Transverse colon (tissue), 4 donors: Measurements from ENCODE around the gene BRCC3.

ENCODE experiments used
- EP300 ChIP-seq: sonication (generic); formaldehyde crosslinking; IDR thresholded peaks from one replicate; pipeline ENCODE4 v1.6.1; 2017; ENCODE audit warnings: antibody characterized with exemption, low read depth
- POLR2A ChIP-seq: fragments of 450-650 bp; IDR thresholded peaks from one replicate; pipeline ENCODE4 v1.6.1; 2016; ENCODE audit warnings: antibody characterized with exemption, mild to moderate bottlenecking, moderate library complexity
- POLR2AphosphoS5 ChIP-seq, 3 donors: sonication (generic); formaldehyde crosslinking; IDR thresholded peaks; one replicate each; pipeline ENCODE4 v1.6.1; 2016; ENCODE audit warnings: antibody characterized with exemption in 3 of 3
- TF ChIP-seq, protein P1 (sequence below), 5 experiments: fragments of 200-600 bp in 3 of 5; fragments of 450-650 bp in 2 of 5; sonication (generic) in 3 of 5; IDR thresholded peaks; 1 replicate in 2 of 5; 2 replicates in 3 of 5; pipeline ENCODE4 v1.5.1; 2016 to 2017; ENCODE audit warnings: antibody characterized with exemption in 5 of 5, inconsistent platforms in 3 of 5, mild to moderate bottlenecking in 2 of 5, moderate library complexity in 1 of 5

DNA sequence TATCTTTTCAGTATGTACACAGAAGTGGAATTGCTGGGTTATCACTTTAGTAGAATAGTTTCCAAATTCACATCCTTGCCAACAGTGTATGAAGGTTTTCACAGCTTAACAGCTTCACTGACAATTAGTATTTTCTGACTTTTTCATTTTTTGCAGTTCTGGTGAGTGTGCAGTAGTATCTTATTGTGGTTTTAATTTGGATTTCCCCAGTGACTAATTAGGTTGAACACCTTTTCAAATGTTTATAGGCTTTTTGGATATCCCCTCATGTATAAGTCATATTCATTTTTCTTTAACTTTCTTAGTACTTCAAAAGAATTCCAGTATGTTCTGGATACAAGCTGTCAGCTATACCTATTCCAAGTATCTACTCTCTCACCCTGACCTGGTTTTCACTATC is 37.1 kb downstream of the BRCC3 start:
- TF ChIP-seq, protein P1, sequence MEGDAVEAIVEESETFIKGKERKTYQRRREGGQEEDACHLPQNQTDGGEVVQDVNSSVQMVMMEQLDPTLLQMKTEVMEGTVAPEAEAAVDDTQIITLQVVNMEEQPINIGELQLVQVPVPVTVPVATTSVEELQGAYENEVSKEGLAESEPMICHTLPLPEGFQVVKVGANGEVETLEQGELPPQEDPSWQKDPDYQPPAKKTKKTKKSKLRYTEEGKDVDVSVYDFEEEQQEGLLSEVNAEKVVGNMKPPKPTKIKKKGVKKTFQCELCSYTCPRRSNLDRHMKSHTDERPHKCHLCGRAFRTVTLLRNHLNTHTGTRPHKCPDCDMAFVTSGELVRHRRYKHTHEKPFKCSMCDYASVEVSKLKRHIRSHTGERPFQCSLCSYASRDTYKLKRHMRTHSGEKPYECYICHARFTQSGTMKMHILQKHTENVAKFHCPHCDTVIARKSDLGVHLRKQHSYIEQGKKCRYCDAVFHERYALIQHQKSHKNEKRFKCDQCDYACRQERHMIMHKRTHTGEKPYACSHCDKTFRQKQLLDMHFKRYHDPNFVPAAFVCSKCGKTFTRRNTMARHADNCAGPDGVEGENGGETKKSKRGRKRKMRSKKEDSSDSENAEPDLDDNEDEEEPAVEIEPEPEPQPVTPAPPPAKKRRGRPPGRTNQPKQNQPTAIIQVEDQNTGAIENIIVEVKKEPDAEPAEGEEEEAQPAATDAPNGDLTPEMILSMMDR (IDR thresholded peaks at IDR 0.05), result no peak
- no peak for TF ChIP-seq POLR2A
- no peak for TF ChIP-seq POLR2AphosphoS5 (IDR thresholded peaks at IDR 0.05)
- no peak for TF ChIP-seq EP300
